Peyer's patch (tissue), 4 donors: Measurements from ENCODE around the gene NDUFB4. TPM values are rescaled to one million over a fixed set of nuclear protein-coding genes. Genes with fewer than 3 reads are reported as not detected.

Experiments
- DNase-seq, 3 donors: peaks; one replicate each; pipeline ENCODE4 v3.0.0-alpha.2; 2017 to 2019
- H3K27ac ChIP-seq, 4 donors: fragments of 200-600 bp; sonication (generic); one replicate each; pipeline ENCODE4 v1.5.1; 2016 to 2019
- H3K27me3 ChIP-seq, 2 donors: fragments of 200-600 bp; sonication (generic); one replicate each; pipeline ENCODE4 v1.5.1; 2019
- H3K36me3 ChIP-seq, 3 donors: fragments of 200-600 bp; sonication (generic); one replicate each; pipeline ENCODE4 v1.5.1; 2016 to 2019
- H3K4me1 ChIP-seq, 4 donors: fragments of 200-600 bp; sonication (generic); one replicate each; pipeline ENCODE4 v1.5.1; 2016 to 2019
- H3K4me3 ChIP-seq, 4 donors: fragments of 200-600 bp; sonication (generic); 1 replicate in 3 of 4; 2 replicates in 1 of 4; pipeline ENCODE4 v1.5.1; 2016 to 2019; ENCODE audit warnings: mild to moderate bottlenecking in 1 of 4
- H3K9me3 ChIP-seq, 4 donors: fragments of 200-600 bp; sonication (generic); one replicate each; pipeline ENCODE4 v1.5.1; 2016 to 2019; ENCODE audit warnings: mild to moderate bottlenecking in 1 of 4
- CTCF ChIP-seq, 6 experiments: fragments of 450-650 bp in 4 of 6; fragments of 200-600 bp in 2 of 6; sonication (generic) in 1 of 6; IDR thresholded peaks; one replicate each; pipeline ENCODE4 v1.5.1; 2017 to 2019; ENCODE audit warnings: antibody characterized with exemption in 6 of 6, mild to moderate bottlenecking in 3 of 6, moderate library complexity in 1 of 6
- POLR2A ChIP-seq, 2 donors: fragments of 450-650 bp; IDR thresholded peaks; one replicate each; pipeline ENCODE4 v1.5.1; 2017; ENCODE audit warnings: antibody characterized with exemption in 2 of 2, mild to moderate bottlenecking in 2 of 2, moderate library complexity in 2 of 2
- total RNA-seq, 4 donors: library from RNA; depleted of rRNA; stranded (reverse); fragments of >200 nt; gene quantifications; one replicate each; pipeline ENCODE4 v1.1.0, GENCODE V29; 2016

NDUFB4 gene
- total RNA-seq, 4 donors from 2014 or later: 43.7 to 156 (median 79.6) TPM

- H3K27ac ChIP-seq: no peak overlapping the region
- H3K4me1 ChIP-seq: no peaks in the 10 kb centered on the region
- H3K4me3 ChIP-seq: no peak overlapping the region
- H3K9me3 ChIP-seq: no peaks in the 10 kb centered on the region
- no peaks in the 10 kb centered on the region for H3K36me3 ChIP-seq
- DNase-seq: no peak
- TF ChIP-seq POLR2A (IDR thresholded peaks at IDR 0.05) (no peak), CTCF (IDR thresholded peaks at IDR 0.05) (no peak)
- H3K27me3 ChIP-seq: no peaks in the 10 kb centered on the region
Observed at GRCh38 chr3:120642368-120642948, 46.3 kb downstream of the NDUFB4 start.

- H3K27ac ChIP-seq: no peak overlapping the region
Observed at GRCh38 chr3:120645083-120645845, 49.1 kb downstream of the NDUFB4 start.

GRCh38 chr3:120646771-120647432 lies 50.8 kb downstream of the NDUFB4 start:
- no peak for DNase-seq
- Histone ChIP-seq H3K27ac (no peak overlapping the region), H3K9me3 (no peaks in the 10 kb centered on the region), H3K36me3 (no peaks in the 10 kb centered on the region), H3K4me3 (no peak overlapping the region), H3K4me1 (no peaks in the 10 kb centered on the region), H3K27me3 (no peaks in the 10 kb centered on the region)
- no peak for TF ChIP-seq CTCF (IDR thresholded peaks at IDR 0.05)
- TF ChIP-seq POLR2A (IDR thresholded peaks at IDR 0.05): no peak

More at GRCh38 chr3:120645083-120645845, 49.1 kb downstream of the NDUFB4 start:
- H3K36me3 ChIP-seq: no peaks in the 10 kb centered on the region
- no peaks in the 10 kb centered on the region for H3K4me1 ChIP-seq
- TF ChIP-seq CTCF (IDR thresholded peaks at IDR 0.05): no peak
- H3K27me3 ChIP-seq: no peaks in the 10 kb centered on the region
- H3K9me3 ChIP-seq: no peaks in the 10 kb centered on the region
- no peak for DNase-seq
- H3K4me3 ChIP-seq: no peak overlapping the region

GRCh38 chr3:120648290-120648689 lies 52.2 kb downstream of the NDUFB4 start:
- Histone ChIP-seq H3K9me3 (no peaks in the 10 kb centered on the region), H3K36me3 (peaks cover 0 to 4% (median 0%) of the 10 kb centered on the region in 3 donors), H3K4me3 (no peak overlapping the region), H3K27me3 (no peaks in the 10 kb centered on the region), H3K4me1 (no peaks in the 10 kb centered on the region), H3K27ac (no peak overlapping the region)
- no peak for TF ChIP-seq CTCF (IDR thresholded peaks at IDR 0.05)
- no peak for TF ChIP-seq POLR2A (IDR thresholded peaks at IDR 0.05)
- no peak for DNase-seq

GRCh38 chr3:120649830-120650233 lies 53.7 kb downstream of the NDUFB4 start:
- H3K4me3 ChIP-seq: no peak overlapping the region
- no peaks in the 10 kb centered on the region for H3K27me3 ChIP-seq
- H3K4me1 ChIP-seq: no peaks in the 10 kb centered on the region
- no peaks in the 10 kb centered on the region for H3K9me3 ChIP-seq
- peaks cover 0 to 7% (median 0%) of the 10 kb centered on the region in 3 donors for H3K36me3 ChIP-seq
- TF ChIP-seq CTCF (IDR thresholded peaks at IDR 0.05): no peak
- no peak for DNase-seq
- H3K27ac ChIP-seq: no peak overlapping the region
